ENCODE measurements around the gene C1orf232.
A peak's percentile ranks its signal among the peaks of the same experiment; 100 is the strongest.

C1orf232 gene

DNA sequence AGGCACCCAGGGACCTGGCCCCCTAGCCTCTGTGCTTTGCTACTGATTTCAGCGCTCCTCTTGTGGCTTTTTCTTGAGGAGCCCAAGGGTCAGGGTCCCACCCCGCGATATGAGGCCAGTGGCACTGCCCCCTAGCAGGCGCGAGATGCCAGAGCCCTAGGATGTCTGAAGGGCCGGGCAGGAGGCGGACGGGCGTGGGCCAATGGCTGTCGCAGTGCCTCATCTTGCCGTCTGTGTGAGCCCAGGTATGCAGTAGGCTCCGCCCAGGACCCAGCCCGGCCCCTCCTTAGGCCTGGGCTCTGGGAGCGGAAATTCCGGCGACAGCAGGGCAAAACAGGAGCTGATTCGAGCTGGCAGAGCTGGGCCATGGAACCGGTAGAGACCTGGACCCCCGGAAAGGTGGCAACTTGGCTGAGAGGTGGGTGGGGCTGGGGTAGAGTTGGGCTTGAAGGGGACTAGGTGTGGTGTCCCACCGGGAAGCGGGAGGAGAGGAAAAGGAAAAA, 8.5 kb upstream of the C1orf232 start, which contains the start of gene CNKSR1:
CNKSR1 (plus strand) TSS at position 310 of the 503 bp plus-strand sequence; CDS start at position 367, 57 bp downstream.
- no peak for DNase-seq (ENCODE audit: low read depth in 2 of 2)

DNA sequence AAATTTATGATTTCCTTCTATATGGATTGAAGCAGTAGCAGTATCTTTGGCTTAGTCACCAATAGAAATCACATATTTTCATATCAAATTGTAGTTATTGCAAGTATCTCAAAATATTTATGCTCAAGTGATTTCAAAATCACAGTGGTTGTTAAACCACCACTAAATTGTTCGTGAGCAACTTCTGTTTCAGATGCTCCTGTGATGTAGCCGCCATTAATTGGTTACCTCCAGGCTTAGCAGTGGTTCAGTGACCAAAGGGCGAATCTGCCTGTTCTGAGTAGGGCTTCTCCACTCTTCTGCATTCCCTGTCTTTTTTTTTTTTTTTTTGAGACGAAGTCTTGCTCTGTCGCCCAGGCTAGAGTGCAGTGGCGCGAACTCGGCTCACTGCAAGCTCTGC, 6.6 kb upstream of the C1orf232 start:
- no peak for DNase-seq (ENCODE audit: low read depth in 2 of 2)

DNA sequence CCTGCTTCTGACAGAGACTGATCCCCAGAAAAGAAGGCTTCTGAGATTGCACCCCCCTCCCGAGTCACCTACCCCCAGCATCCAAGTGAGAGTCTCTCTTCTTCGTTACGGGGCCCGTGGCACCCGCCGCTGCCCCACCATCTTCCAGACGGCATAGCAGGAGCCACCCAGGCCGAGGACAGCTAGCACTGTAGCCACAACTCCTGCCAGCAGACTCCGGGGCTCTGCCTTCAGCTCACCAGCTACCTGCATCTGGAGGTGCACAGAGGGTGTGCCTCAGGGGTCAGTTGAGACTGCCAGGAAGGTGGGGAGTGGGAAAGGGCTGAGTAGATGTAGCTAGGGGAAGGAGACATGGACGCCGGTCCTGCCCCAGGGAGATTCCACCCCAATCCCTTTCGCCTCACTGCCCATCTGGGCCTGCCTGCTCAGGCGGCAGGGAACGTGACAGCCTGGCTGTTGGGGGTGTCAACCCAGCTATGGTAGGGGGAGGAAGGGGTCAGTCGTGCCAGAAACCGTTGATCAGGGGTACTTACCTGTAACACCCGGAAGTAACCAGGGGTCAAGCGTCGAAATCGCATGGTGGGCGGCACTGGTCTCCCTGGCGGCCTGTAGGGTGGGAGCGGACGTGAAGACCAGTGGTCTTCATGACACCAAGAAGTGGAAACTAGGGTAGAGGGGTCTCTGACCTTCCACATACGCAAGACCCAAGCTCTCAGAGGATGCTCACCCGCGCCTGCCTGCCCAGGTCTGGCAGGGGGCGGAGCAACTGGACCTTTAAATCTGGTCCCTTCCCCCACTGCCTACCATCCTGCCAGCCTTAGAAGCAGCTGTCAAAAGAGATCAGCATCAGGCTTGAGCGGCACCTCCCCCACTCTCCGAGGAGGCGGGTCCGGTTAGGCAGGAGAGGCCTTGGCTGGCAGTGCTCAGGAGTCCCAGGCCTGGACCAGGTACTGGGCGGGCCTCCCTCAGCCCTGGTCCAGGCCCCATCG, 2.6 kb upstream of the C1orf232 start, which contains the start of gene ZNF593OS:
ZNF593OS (minus strand) TSS at position 749 of the 989 bp plus-strand sequence; CDS start at position 578, 171 bp downstream.
- no peak for DNase-seq (ENCODE audit: low read depth in 2 of 2)

DNA sequence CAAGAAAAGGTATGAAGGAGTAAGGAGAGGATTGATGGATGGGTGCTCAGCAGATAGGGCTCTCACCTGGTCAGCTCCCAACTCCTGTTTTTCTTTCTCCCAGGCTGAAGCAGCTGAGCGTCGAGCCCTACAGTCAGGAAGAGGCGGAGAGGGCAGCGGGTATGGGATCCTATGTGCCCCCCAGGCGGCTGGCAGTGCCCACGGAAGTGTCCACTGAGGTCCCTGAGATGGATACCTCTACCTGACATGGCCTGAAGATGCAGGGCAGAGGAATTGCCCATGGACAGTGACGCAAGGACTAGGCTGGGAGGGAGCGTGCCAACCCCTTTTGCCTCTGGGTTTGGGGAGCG, 1.7 kb upstream of the C1orf232 start:
- no peak for DNase-seq (ENCODE audit: low read depth in 2 of 2)

DNA sequence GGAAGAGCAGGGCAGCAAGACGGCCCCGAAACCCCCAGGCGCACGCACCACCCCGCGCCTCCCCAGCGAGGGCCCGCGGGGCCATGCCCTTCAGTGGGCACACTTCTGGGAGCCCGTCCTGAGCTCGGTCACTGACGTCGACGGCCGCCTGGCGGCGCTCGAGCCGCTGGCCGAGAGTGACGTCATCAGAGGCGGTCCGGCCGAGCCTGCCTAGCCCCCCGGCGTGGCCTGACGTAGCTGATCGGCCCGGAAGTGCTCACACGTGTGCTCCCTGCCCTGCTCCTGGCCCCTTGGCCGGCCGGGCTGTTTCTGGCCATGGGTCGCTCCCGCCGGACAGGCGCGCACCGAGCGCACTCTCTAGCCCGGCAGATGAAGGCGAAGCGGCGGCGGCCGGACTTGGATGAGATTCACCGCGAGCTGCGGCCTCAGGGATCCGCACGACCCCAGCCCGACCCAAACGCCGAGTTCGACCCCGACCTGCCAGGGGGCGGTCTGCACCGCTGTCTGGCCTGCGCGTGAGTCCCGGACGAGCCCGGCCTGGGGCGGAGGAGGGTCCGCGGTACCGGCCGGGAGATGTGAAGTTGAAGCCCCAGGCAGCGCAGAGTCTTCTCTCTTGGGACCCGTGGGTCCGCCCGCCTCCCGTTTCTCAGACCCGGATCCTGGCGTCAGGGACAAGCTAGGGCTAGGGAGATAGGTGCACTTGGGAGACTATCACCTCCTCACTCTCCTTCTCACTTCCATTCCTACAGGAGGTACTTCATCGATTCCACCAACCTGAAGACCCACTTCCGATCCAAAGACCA, 1.1 kb upstream of the C1orf232 start, which contains the start of gene ZNF593:
ZNF593 (plus strand) TSS at position 240 of the 803 bp plus-strand sequence; CDS start at position 316, 76 bp downstream.
- peak; percentile 84 to 85 for DNase-seq (ENCODE audit: low read depth in 2 of 2)

DNA sequence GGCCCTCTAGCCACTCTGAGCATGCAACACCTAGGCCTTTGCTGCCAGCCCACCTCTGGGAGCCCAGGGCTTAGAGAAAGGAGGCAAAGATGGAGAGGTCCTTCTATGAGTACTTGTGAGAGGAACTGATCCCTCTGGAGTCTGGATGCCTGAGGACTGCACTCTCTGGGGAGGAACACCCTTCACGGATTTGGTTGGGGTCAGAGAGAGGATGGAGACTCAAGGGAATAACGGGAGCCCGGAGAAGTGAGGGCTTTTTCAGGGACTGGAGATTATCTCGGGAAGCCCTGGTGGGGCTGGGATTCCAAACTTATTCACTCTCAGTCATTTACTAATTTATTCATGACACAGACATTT, 413 bp upstream of the C1orf232 start:
- no peak for DNase-seq (ENCODE audit: low read depth in 2 of 2)

DNA sequence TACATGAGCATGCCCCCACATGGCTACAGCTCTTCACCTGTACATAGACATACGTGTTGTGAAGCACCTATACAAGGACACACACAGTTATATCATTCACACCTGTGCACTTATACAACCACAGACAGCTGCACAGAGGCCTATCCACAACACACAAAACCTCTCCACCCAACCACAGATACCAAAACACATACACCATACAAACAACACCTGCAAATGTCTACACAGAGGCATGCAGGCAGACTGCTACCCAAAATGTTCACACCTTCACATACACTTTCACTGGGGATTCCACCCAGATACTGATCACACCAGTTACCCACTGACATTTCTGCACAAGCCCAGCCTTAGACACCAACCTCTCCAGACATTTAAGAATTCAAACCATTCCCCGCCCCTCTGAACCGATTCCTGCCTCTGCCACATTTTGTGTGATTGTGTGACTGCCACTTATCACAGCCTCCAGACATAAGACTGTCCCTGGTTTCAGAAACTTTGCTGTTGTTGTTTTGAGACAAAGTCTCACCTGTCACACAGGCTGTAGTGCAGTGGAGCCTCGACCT, 2.0 kb downstream of the C1orf232 start:
- DNase-seq (ENCODE audit: low read depth in 2 of 2) = no peak

DNA sequence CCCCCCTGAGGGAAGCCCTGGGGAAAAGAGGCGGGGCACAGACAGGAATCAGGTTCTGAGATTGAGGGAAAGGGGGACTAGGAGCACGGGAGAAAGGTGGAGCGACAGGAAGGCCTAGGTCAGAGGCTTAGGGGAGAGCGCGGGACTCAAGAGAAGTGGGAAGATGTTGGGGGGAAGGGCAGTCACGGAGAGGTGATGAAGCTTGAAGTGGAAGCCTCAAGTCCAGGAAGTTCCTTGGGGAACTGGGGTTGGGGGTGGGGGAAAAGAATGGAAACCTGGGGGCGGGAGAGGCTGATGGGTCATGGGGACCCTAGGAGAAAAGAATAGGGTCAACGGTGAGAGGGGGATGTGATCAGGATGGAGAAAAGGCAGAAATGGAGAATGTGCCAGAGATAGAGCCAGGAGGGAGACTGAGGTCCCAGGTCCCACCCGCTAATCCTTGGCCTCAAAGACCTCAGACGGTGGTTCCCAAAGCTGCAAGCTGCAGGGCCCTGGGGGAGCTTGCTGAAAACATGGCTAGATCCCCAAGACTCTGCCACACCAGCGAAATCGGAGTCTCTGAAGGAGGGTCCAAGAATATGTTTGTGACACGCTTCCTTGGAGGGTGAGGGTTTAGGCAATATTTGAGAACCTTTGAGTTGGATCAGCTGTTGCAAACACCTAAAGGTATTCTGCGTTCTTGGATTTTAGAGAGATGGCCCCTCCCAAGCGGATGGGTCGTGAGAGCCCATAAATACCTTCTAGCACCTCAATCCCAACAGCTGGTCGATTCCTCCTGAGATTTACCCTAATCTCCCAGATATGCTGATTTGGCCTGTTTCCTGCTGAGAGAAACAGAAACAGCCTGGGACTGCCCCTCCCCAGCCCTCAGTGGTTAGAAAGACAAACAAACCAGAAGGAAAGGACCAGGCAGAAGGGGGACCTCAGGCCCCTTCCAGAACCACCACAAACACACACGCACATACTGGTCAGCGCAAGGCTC, 3.6 kb downstream of the C1orf232 start:
- DNase-seq (ENCODE audit: low read depth in 2 of 2) = no peak

DNA sequence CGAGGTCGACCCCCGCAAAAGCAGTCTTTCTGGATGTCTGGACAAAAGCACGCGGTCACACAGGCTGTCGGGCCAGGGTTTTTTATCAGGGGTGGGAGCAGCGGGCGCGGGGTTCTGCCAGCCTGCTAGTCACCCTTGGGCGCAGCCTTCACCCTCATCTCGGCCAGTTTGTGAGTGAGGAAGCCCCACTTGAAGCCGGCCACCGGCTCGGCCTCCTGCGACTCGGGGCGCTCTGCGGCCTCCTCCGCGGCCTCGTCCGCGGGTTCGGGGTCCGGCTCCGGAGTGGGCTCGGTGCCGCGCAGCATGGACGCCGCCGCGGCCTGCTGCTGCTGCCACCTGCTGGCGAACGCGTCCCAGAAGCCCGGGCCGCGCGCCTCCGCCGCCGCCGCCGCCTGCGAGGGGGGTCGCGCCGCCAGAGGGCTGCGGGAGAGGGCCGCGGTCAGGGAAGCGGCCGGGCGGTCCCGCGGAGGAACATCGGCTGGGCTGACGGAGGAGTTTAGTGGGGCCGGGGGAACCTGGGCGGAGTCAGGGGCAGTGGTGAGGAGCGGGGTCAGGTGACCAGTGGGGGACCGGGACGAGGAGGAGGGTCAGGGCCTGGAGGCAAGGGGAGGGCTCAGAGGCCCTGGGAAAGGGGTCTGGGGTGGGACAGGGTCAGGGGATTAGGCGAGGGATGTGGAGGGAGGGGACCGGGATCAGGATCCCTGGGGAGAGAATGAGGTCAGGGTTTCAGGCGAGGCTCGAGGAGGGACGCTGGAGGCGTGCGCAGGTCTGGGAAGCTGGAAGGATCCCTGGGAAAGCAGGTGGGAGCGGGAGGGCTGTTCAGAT, 4.5 kb downstream of the C1orf232 start:
- DNase-seq (ENCODE audit: low read depth in 2 of 2) = peak; percentile 28 to 54

DNA sequence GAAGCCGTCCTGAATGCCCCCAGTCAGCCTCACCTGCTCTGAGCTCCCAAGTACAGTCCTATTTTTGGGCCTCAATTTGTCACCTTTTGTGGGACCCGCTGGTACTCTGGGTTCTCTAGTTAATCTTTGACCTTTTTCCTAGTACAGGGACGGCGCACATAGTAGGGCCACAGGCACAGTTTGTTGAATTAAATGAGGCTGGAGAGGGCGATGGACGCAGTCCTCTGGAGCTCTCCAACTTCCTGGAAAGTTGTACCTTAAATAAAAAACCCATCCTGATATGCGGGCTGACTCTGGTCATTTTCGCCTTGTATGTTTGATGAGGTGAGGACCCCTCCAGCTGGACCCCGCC, 5.1 kb downstream of the C1orf232 start:
- DNase-seq (ENCODE audit: low read depth in 2 of 2) = no peak

DNA sequence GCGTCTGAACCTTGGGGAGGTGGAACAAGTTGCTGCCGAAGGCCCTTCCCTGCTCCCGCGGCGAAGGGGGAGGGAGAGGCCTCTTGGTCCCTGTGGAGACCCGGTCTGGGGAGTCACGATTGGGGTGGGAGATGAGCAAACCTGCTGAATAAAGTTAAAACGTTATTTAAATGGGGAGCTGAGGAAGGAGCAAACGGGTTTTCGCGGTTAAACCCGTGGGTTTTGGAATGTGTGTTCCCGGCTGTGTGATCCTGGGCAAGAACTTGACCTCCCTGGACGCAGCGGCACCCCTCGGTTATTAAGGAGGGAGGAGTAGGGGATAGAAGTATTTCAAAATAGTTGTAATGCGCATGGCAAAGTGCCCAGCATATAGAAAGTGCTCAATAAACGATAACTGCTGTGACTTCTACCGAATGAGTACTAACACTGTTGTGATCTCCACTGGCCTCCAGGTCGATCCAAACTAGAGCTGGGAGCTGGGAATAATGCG, 6.5 kb downstream of the C1orf232 start:
- no peak for DNase-seq (ENCODE audit: low read depth in 2 of 2)

DNA sequence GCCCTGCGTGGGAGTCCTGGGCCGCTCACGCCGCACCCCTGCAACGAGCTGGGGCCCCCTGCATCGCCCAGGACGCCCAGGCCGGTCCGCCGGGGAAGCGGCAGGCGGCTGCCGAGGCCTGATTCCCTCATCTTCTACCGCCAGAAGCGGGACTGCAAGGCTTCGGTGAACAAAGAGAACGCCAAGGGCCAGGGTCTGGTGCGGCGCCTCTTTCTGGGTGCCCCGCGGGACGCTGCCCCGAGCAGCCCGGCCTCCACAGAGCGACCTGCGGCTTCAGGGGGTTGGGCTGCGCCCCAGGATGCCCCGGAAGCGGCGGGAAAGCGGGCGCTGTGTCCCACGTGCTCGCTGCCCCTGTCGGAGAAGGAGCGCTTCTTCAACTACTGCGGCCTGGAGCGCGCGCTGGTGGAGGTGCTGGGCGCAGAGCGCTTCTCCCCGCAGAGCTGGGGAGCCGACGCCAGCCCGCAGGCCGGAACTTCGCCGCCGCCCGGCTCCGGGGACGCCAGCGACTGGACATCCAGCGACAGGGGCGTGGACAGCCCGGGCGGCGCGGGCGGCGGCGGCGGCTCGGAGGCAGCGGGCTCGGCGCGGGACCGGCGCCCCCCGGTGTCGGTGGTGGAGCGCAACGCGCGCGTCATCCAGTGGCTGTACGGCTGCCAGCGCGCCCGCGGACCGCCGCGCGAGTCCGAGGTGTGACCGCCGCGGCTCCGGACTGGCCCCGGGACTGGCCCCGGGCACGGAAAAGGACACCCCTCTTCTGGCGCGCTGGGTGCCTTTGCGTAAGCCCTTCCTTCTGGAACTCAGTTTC, 7.1 kb downstream of the C1orf232 start:
- peak; percentile 20 to 29 for DNase-seq (ENCODE audit: low read depth in 2 of 2)

DNA sequence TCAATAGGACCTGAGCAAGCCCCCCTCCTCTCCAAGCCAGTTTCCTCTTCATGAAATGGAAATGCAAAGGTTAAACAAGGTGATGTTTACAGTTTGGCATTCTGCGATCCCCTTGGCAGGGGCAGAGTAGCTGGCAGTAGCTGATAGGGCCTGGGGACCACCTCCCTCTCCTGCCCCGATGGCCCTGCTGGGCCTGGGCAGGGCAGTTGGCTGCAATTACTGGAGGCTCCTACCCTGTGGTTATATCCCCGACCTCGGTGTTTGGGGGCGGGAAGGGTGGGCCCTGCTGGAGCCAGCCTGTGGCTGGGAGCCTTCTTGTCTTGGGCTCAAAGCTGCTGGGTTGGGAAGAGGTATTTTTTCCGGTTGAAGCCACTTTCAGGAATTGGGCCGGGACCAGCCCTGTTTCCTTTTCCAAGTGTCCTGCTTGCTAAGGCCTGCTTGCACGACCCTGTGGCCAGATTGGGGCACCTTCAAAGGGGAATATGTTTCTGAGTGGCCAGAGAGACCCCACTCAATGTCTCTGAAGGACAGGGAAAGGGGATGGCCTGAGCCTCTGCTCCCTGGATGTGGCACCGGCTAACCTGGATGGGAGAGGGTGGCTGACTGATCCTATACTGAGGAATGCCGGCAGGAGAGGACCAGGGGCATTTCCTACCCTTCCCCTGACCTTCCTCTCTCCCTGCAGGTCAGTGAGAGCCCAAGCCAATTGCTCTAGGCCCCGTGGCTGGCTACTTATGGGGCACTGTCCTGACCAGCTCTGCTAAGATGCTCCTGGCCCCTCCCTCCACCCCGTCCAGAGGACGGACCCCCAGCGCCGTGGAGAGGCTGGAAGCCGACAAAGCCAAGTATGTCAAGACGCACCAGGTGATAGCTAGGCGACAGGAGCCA, 8.0 kb downstream of the C1orf232 start:
- DNase-seq (ENCODE audit: low read depth in 2 of 2) = no peak

DNA sequence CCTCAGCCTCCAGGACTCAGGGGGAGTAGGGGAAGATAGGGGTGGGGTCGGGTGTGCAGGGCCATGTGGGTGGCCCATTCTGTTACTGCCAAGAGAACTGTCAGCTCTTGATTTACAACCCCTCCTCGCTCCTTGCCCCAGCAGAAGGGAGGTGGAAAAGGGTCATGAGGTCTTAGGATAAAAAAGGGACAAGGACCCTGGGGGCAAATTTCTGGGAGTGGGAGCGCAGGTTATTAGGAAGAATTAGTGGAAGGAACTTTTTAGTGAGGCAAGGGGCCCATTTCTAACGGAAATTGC, 9.1 kb downstream of the C1orf232 start:
- no peak for DNase-seq (ENCODE audit: low read depth in 2 of 2)

DNA sequence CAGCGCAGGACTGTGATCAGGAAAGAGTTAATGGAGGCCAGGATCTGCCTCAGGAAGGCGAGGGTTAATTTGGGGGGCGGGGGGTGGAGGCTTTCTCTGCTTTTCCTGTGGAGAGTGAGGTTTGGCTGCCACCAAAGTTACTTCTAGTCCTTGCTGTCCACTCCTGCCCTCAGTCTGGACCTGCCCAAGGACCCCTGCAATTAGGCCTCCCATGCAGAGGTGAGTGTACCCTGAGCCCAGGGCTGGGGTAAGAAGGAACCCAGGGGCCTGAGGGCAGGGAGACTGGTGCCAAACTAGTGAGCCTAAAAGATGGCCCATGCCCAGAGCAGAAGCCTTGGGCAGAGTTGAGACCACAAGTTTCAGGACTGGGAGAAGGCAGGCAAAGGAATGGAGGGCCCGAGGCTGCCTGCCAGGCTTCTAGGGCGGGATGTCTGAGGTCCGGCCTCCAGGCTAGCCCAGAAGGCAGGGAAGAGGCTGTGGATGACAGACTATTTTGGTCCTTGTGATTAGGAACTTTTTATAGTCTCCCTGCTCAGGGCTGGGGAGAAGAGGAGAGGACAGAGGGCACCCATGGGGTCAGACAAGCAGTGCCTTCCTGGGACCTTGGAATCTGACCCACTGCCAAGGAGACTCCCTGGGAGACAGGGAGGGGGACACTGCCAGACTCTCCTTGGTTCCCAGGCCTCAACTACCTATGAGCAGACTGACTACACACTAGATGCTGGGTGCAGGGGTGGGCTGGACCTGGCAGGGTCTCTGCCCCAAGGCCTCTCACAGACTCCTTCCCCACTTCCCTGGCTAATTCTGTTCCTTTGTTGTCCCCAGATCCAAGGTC, 9.6 kb downstream of the C1orf232 start, which contains the start of gene FAM110D:
FAM110D (plus strand) TSS at position 172 of the 835 bp plus-strand sequence. CDS start 2,213 bp downstream, outside the sequence.
- DNase-seq (ENCODE audit: low read depth in 2 of 2) = no peak

DNA sequence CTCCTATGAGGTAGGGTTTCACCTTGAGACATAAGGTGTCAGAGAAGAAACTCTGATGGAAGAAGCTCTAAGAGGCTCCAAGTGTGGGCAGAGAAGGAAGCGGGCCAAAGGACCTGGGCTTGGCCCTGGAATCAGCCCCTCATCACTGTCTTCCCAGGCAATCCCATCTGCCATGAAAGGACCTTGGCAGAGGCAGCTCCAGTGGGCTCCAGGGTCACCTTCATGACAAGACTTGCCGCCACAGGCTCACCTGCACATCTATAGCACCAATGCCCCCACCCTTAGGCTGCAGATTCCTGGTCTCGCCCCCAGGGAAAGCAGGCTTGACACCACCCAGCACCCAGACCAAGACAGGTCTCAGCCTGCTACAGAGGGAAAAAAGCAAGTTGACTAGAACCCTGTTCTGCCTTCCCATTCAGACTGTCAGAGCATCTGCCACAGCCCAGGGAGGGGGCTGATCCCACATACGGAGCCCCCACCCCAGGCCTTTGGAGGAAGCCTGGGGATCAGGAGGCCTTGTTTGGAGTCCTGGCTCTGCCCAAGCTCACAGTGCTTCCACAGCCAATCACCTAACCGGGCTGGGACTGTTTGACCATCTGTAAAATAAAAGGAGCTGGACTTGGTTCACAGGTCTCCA, 10.4 kb downstream of the C1orf232 start:
- no peak for DNase-seq (ENCODE audit: low read depth in 2 of 2)
